Stimulated activated CD8-positive, alpha-beta memory T cell treated with anti-CD3 and anti-CD28 coated beads, Interleukin-4, amount 100 ng/mL, for 48 hours (primary cell): ENCODE data around the gene SDHD.

Experiments
- DNase-seq: peaks from one replicate; pipeline ENCODE4 v3.0.0-alpha.2; 2020

SDHD gene

DNA sequence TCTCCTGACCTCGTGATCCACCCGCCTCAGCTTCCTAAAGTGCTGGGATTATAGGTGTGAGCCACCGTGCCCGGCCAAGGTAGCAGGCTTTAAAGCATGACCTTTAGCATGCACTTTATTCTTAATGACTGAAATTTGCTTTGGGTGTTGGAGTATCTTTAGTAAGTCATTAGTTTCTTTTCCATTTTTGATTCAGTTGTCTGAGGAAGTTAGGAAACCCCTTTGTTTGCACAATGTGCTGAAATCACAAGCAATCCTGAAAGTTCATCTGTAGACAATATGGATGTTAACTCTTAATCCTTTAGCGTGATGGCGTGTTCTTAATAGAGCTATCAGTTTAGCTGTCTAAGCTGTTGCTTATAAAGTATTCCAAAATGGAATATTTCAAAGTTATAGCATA lies 16.8 kb downstream of the SDHD start:
- DNase-seq: no peak

DNA sequence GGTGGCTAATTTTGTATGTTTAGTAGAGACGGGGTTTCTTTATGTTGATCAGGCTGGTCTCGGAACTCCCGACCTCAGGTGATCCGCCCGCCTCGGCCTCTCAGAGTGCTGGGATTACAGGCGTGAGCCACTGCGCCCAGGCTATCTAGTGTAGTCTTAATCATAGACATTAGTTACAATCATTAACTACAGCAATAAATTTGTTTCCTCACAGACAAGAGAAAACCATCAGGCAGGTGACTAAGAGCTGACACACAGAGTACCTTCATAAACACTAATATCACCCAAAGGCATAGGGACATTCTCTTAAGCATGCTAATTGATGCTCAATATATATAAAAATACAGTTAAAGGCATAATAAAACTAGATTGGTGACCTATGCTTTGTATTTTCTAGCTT lies 19.4 kb downstream of the SDHD start:
- no peak for DNase-seq

DNA sequence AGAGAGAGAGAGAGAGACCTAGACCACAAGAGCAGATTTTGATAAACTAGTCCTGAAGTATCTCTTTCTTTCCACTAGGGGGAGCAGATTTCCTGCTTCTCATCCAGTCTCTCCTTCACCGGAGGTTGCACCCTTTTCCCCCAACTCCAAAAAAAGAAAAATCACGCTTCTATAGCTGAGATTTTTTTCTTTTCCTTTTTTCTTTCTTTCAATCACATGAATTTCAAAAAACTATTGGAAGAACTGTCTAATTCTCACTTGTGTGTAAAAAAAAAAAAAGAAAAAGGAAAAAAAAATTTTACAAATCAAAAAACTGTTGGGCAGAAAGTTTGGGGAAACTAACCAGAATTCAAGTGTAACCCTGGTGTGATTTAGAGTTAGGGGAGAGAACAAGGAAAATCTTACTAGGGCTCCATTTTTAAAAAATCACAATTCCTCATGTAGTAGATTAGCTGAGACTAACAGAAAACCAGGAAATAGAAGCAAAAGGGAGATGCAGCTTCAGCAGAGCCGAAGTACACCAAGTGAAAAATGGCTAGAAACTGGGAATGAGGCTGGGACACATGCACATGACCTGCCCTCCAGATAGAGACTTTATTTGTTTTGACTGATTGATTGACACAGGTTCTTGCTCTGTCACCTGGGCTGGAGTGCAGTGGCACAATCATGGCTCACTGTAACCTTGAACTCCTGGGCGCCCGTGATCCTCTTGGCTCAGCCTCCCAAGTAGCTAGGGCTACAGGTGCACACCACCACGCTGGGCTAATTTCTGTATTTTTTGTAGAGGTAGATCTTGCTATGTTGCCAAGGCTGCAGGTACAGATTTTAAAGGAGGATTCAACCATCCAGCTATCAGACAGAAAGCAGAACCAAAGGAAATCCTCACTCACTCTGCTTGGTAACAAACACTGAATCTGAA lies 27.1 kb downstream of the SDHD start:
- DNase-seq: no peak

DNA sequence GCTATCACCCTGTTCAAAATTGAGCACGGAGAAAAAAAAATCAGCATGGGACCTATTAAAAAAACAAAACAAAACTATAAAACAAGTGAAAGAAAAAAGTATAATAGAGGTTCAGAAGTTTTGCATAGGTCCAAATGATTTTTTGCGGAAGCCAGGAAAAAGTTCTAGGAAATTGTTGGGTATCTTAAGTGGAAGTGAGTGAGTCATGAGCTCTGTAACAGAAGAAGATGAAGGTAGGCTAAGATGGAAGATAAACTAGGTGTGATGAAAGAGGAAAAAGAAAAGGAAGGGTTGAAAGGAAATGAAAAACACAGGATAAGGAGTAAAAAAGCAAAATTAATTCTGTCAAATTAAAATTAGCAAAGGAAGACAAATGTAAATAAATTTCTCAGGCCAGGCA lies 27.8 kb downstream of the SDHD start:
- DNase-seq: no peak

GRCh38 chr11:112115386-112115785 lies 28.7 kb downstream of the SDHD start:
- no peak for DNase-seq

- no peak for DNase-seq
Observed at GRCh38 chr11:112118176-112118575, 31.5 kb downstream of the SDHD start.

GRCh38 chr11:112121981-112122615 lies 35.4 kb downstream of the SDHD start:
- DNase-seq: no peak

GRCh38 chr11:112123129-112123528 lies 36.5 kb downstream of the SDHD start:
- DNase-seq: no peak

DNA sequence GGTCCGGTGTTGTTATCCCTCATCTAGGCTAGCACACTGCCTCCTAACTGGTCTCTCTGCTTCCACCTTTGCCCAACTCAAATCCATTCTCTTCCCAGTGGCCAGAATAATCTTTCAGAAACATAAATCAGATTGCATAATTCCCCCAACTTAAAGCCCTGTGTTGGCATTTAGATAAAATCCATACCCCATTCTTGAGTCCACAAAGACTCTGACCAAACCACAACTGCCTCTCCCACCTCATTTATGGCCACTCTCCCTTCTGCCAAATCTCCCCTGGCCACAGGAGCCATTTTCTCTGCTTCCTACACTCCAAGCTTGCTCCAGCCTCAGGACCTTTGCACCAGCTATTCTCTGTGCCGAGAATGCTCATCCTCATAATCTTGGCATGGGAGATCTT lies 40.4 kb downstream of the SDHD start:
- DNase-seq: no peak

- no peak for DNase-seq
Observed at GRCh38 chr11:112128483-112129121, 41.9 kb downstream of the SDHD start.

- DNase-seq: no peak
Observed at GRCh38 chr11:112129656-112130055, 43.0 kb downstream of the SDHD start.

- no peak for DNase-seq
Observed at GRCh38 chr11:112132737-112133136, 46.1 kb downstream of the SDHD start.

DNA sequence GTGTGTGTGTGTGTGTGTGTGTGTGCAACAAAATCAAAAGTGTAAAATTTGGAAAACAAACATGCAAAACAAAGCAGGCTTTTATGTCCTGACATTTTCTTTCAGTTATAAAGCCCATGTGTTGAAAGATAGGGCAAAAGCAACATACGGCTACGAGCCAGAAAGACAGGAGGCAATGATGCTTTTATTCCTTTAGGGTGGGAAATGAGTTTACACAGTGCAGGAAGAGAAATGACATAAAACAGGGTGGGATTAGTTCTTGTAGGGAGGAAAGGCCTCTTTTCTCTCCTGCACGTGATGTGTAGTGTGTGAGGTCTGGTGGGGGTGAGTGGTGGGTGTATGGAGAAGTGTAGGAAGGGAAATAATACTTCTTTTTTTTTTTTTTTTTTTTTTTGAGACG lies 47.8 kb downstream of the SDHD start:
- DNase-seq: no peak

DNA sequence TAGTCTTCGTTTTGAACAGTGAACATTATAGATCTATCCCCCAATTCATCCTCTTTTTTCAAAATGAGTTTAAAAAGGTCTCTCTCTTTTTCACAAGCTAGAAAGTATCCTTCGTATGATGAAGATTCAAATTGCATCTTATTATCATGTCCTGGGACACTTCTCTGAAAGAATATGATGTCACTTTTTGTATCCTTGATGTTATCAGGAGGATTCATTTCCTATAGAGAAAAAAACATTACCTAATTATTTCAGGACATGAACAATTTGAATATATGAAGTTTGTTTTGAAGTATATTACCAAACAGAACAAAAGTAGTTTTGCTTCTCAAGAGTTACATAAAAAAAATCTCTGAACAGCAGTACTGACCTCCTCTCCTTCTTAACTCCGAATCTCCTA lies 56.9 kb downstream of the SDHD start:
- DNase-seq: no peak
